ENCODE measurements around the gene CLRN3. TPM values are rescaled to one million over a fixed set of nuclear protein-coding genes. Genes with fewer than 3 reads are reported as not detected.

The CLRN3 gene
- total and polyA plus RNA-seq, 4 donors, result 0.10 to 0.12 TPM; not detected in 2

GRCh38 chr10:127911867-127912257 is 19.1 kb upstream of the CLRN3 start:
- H3K36me3 ChIP-seq (ENCODE audit: control insufficient read depth in 4 of 4, insufficient read depth in 4 of 4, low read length in 4 of 4), result no peaks in the 10 kb centered on the region
- H3K4me3 ChIP-seq, result no peak overlapping the region
- H3K27ac ChIP-seq (ENCODE audit: low read depth in 1 of 2, low read length in 1 of 2), result peak overlapping the region in 1 of 2 donors; percentile 74
- peaks cover 0 to 19% (median 4%) of the 10 kb centered on the region in 5 donors for H3K4me1 ChIP-seq (ENCODE audit: control insufficient read depth in 5 of 5, insufficient read depth in 5 of 5, low read length in 5 of 5)
- no peak overlapping the region for H3K9ac ChIP-seq (ENCODE audit: insufficient read depth in 1 of 2, low read length in 2 of 2)
- peaks cover 0 to 4% (median 0%) of the 10 kb centered on the region in 3 donors for H3K27me3 ChIP-seq (ENCODE audit: control insufficient read depth in 3 of 3, insufficient read depth in 3 of 3, low read length in 2 of 3)
- WGBS, 2 donors, result 96 to 99% methylated on average over 4 of the region's 4 CpGs
- no peak for ATAC-seq (ENCODE audit: insufficient read depth, low FRiP score)
- no peak for DNase-seq
- H3K9me3 ChIP-seq (ENCODE audit: control insufficient read depth in 4 of 4, insufficient read depth in 3 of 4, low read length in 3 of 4), result peaks cover 0 to 2% (median 0%) of the 10 kb centered on the region in 4 donors
- no peak for TF ChIP-seq CTCF (IDR thresholded peaks at IDR 0.05; ENCODE audit: control extremely low read depth, extremely low read depth)

GRCh38 chr10:127911218-127911866 is 18.6 kb upstream of the CLRN3 start:
- Histone ChIP-seq H3K27me3 (ENCODE audit: control insufficient read depth in 3 of 3, insufficient read depth in 3 of 3, low read length in 2 of 3) (peaks cover 0 to 4% (median 0%) of the 10 kb centered on the region in 3 donors), H3K9ac (ENCODE audit: insufficient read depth in 1 of 2, low read length in 2 of 2) (no peak overlapping the region), H3K36me3 (ENCODE audit: control insufficient read depth in 4 of 4, insufficient read depth in 4 of 4, low read length in 4 of 4) (no peaks in the 10 kb centered on the region), H3K27ac (ENCODE audit: low read depth in 1 of 2, low read length in 1 of 2) (peak overlapping the region; percentile 39 to 74), H3K4me1 (ENCODE audit: control insufficient read depth in 5 of 5, insufficient read depth in 5 of 5, low read length in 5 of 5) (peaks cover 0 to 20% (median 4%) of the 10 kb centered on the region in 5 donors), H3K9me3 (ENCODE audit: control insufficient read depth in 4 of 4, insufficient read depth in 3 of 4, low read length in 3 of 4) (peaks cover 0 to 2% (median 0%) of the 10 kb centered on the region in 4 donors), H3K4me3 (no peak overlapping the region)
- WGBS, 2 donors, result 80 to 81% methylated on average over 10 of the region's 10 CpGs
- no peak for TF ChIP-seq CTCF (IDR thresholded peaks at IDR 0.05; ENCODE audit: control extremely low read depth, extremely low read depth)
- peak; percentile 59 to 73 (median 60) for DNase-seq
- no peak for ATAC-seq (ENCODE audit: insufficient read depth, low FRiP score)

- Histone ChIP-seq H3K4me1 (ENCODE audit: control insufficient read depth in 5 of 5, insufficient read depth in 5 of 5, low read length in 5 of 5) (peaks cover 0 to 20% (median 4%) of the 10 kb centered on the region in 5 donors), H3K27ac (ENCODE audit: low read depth in 1 of 2, low read length in 1 of 2) (peak overlapping the region in 1 of 2 donors; percentile 57), H3K9me3 (ENCODE audit: control insufficient read depth in 4 of 4, insufficient read depth in 3 of 4, low read length in 3 of 4) (peaks cover 0 to 2% (median 0%) of the 10 kb centered on the region in 4 donors), H3K4me3 (no peak overlapping the region), H3K36me3 (ENCODE audit: control insufficient read depth in 4 of 4, insufficient read depth in 4 of 4, low read length in 4 of 4) (no peaks in the 10 kb centered on the region), H3K27me3 (ENCODE audit: control insufficient read depth in 3 of 3, insufficient read depth in 3 of 3, low read length in 2 of 3) (peaks cover 0 to 4% (median 0%) of the 10 kb centered on the region in 3 donors), H3K9ac (ENCODE audit: insufficient read depth in 1 of 2, low read length in 2 of 2) (no peak overlapping the region)
- TF ChIP-seq CTCF (IDR thresholded peaks at IDR 0.05; ENCODE audit: control extremely low read depth, extremely low read depth), result no peak
- DNase-seq (no peak), ATAC-seq (ENCODE audit: insufficient read depth, low FRiP score) (no peak)
- WGBS, 2 donors, result 87 to 96% methylated on average over 2 of the region's 2 CpGs
Observed at GRCh38 chr10:127910464-127910770, 17.7 kb upstream of the CLRN3 start.

All from lung (tissue), 12 donors.